Measurements from ENCODE around the gene RAVER1.

Gene RAVER1

DNA sequence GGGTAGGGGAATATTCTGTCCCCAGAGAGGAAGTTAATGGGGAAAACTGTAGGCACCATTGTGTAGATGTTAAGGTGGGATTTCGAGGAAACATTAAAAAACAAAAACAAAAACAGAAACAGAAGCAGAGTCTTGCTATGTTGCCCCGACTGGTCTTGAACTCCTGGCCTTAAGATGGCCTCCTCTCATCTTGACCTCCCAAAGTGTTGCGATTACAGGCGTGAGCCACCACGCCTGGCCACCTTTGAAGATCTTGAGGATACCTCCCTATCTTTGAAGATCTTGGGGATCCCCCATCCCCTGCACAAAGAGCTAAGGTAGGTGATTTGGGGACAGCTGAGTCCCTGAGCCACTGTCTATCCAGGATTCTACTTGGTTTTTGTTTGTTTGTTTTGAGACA is 6.6 kb upstream of the RAVER1 start:
- ATAC-seq, result no peak

DNA sequence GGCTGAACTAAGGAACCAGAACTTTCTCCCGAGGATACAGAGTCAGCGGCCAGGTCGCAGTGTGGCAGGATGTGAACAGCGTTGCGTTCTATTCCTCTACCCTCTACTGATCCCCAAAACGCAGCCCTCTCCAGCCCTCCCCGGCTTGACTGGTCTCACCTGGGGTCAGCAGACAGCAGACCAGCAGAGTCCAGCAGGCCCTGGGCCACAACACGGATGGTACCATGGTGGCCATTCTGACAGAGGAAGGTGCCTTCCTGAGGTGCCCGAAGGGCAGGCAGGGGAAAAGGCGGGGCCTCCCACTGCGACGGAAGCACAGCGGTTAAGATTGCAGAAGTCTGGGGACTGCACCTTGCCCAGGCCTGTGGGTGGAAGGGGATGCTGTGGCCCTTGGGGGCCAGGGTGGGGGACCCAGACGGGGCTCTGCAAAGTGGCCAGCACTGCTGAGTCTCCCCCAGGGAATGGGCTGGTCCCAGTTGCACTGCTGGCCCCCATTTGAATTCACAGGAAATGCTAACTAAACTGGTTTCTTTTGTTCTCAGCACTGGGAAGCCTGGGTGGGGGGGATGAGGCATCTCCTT is 6.1 kb upstream of the RAVER1 start, which contains the start of gene ICAM3:
Gene ICAM3 (minus strand): TSS at position 245 of the 581 bp plus-strand sequence. CDS start 10 bp downstream, at position 235.
- TF ChIP-seq TOX (CRISPR knock-in tag; IDR thresholded peaks at IDR 0.05; ENCODE audit: borderline replicate concordance) (no peak), ZFP30 (CRISPR knock-in tag; IDR thresholded peaks at IDR 0.05) (no peak), RARB (CRISPR knock-in tag; IDR thresholded peaks at IDR 0.05) (no peak), BACH2 (CRISPR knock-in tag; IDR thresholded peaks at IDR 0.05; ENCODE audit: borderline replicate concordance) (no peak), ESRRG (CRISPR knock-in tag; IDR thresholded peaks at IDR 0.05) (no peak), GLIS3 (CRISPR knock-in tag; IDR thresholded peaks at IDR 0.05) (no peak), OSR1 (CRISPR knock-in tag; IDR thresholded peaks at IDR 0.05) (no peak), ZFP3 (CRISPR knock-in tag; IDR thresholded peaks at IDR 0.05) (no peak), TCF4 (CRISPR knock-in tag; IDR thresholded peaks at IDR 0.05; ENCODE audit: borderline replicate concordance) (no peak), CSDC2 (CRISPR knock-in tag; IDR thresholded peaks at IDR 0.05) (no peak), ZNF8 (CRISPR knock-in tag; IDR thresholded peaks at IDR 0.05) (no peak), ISL1 (CRISPR knock-in tag; IDR thresholded peaks at IDR 0.05) (no peak), ZNF565 (CRISPR knock-in tag; conservative IDR thresholded peaks at IDR 0.05; ENCODE audit: low read depth) (no peak), ZC3H10 (CRISPR knock-in tag; IDR thresholded peaks at IDR 0.05) (no peak), SNAI2 (CRISPR knock-in tag; IDR thresholded peaks at IDR 0.05) (no peak)
- TF ChIP-seq, protein P1, sequence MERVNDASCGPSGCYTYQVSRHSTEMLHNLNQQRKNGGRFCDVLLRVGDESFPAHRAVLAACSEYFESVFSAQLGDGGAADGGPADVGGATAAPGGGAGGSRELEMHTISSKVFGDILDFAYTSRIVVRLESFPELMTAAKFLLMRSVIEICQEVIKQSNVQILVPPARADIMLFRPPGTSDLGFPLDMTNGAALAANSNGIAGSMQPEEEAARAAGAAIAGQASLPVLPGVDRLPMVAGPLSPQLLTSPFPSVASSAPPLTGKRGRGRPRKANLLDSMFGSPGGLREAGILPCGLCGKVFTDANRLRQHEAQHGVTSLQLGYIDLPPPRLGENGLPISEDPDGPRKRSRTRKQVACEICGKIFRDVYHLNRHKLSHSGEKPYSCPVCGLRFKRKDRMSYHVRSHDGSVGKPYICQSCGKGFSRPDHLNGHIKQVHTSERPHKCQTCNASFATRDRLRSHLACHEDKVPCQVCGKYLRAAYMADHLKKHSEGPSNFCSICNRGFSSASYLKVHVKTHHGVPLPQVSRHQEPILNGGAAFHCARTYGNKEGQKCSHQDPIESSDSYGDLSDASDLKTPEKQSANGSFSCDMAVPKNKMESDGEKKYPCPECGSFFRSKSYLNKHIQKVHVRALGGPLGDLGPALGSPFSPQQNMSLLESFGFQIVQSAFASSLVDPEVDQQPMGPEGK (CRISPR knock-in tag; IDR thresholded peaks at IDR 0.05; ENCODE audit: borderline replicate concordance), result no peak
- TF ChIP-seq, protein P2, sequence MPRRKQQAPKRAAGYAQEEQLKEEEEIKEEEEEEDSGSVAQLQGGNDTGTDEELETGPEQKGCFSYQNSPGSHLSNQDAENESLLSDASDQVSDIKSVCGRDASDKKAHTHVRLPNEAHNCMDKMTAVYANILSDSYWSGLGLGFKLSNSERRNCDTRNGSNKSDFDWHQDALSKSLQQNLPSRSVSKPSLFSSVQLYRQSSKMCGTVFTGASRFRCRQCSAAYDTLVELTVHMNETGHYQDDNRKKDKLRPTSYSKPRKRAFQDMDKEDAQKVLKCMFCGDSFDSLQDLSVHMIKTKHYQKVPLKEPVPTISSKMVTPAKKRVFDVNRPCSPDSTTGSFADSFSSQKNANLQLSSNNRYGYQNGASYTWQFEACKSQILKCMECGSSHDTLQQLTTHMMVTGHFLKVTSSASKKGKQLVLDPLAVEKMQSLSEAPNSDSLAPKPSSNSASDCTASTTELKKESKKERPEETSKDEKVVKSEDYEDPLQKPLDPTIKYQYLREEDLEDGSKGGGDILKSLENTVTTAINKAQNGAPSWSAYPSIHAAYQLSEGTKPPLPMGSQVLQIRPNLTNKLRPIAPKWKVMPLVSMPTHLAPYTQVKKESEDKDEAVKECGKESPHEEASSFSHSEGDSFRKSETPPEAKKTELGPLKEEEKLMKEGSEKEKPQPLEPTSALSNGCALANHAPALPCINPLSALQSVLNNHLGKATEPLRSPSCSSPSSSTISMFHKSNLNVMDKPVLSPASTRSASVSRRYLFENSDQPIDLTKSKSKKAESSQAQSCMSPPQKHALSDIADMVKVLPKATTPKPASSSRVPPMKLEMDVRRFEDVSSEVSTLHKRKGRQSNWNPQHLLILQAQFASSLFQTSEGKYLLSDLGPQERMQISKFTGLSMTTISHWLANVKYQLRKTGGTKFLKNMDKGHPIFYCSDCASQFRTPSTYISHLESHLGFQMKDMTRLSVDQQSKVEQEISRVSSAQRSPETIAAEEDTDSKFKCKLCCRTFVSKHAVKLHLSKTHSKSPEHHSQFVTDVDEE (CRISPR knock-in tag; IDR thresholded peaks at IDR 0.05), result no peak
- TF ChIP-seq, protein P3, sequence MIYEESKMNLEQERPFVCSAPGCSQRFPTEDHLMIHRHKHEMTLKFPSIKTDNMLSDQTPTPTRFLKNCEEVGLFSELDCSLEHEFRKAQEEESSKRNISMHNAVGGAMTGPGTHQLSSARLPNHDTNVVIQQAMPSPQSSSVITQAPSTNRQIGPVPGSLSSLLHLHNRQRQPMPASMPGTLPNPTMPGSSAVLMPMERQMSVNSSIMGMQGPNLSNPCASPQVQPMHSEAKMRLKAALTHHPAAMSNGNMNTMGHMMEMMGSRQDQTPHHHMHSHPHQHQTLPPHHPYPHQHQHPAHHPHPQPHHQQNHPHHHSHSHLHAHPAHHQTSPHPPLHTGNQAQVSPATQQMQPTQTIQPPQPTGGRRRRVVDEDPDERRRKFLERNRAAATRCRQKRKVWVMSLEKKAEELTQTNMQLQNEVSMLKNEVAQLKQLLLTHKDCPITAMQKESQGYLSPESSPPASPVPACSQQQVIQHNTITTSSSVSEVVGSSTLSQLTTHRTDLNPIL (CRISPR knock-in tag; IDR thresholded peaks at IDR 0.05; ENCODE audit: low read depth), result no peak
- TF ChIP-seq, protein P4, sequence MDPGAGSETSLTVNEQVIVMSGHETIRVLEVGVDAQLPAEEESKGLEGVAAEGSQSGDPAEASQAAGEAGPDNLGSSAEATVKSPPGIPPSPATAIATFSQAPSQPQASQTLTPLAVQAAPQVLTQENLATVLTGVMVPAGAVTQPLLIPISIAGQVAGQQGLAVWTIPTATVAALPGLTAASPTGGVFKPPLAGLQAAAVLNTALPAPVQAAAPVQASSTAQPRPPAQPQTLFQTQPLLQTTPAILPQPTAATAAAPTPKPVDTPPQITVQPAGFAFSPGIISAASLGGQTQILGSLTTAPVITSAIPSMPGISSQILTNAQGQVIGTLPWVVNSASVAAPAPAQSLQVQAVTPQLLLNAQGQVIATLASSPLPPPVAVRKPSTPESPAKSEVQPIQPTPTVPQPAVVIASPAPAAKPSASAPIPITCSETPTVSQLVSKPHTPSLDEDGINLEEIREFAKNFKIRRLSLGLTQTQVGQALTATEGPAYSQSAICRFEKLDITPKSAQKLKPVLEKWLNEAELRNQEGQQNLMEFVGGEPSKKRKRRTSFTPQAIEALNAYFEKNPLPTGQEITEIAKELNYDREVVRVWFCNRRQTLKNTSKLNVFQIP (CRISPR knock-in tag; IDR thresholded peaks at IDR 0.05; ENCODE audit: borderline replicate concordance, low read depth), result no peak
- ATAC-seq, result no peak

More for the DNA sequence above, 6.6 kb upstream of the RAVER1 start:
- TF ChIP-seq ZFP30 (CRISPR knock-in tag; IDR thresholded peaks at IDR 0.05) (no peak), SNAI2 (CRISPR knock-in tag; IDR thresholded peaks at IDR 0.05) (no peak), ZNF70 (CRISPR knock-in tag; IDR thresholded peaks at IDR 0.05) (no peak), CSDC2 (CRISPR knock-in tag; IDR thresholded peaks at IDR 0.05) (no peak), PPARA (CRISPR knock-in tag; IDR thresholded peaks at IDR 0.05; ENCODE audit: borderline replicate concordance) (no peak), TCF4 (CRISPR knock-in tag; IDR thresholded peaks at IDR 0.05; ENCODE audit: borderline replicate concordance) (no peak)
- TF ChIP-seq, protein P5, sequence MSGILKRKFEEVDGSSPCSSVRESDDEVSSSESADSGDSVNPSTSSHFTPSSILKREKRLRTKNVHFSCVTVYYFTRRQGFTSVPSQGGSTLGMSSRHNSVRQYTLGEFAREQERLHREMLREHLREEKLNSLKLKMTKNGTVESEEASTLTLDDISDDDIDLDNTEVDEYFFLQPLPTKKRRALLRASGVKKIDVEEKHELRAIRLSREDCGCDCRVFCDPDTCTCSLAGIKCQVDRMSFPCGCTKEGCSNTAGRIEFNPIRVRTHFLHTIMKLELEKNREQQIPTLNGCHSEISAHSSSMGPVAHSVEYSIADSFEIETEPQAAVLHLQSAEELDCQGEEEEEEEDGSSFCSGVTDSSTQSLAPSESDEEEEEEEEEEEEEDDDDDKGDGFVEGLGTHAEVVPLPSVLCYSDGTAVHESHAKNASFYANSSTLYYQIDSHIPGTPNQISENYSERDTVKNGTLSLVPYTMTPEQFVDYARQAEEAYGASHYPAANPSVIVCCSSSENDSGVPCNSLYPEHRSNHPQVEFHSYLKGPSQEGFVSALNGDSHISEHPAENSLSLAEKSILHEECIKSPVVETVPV (CRISPR knock-in tag; IDR thresholded peaks at IDR 0.05), result no peak

DNA sequence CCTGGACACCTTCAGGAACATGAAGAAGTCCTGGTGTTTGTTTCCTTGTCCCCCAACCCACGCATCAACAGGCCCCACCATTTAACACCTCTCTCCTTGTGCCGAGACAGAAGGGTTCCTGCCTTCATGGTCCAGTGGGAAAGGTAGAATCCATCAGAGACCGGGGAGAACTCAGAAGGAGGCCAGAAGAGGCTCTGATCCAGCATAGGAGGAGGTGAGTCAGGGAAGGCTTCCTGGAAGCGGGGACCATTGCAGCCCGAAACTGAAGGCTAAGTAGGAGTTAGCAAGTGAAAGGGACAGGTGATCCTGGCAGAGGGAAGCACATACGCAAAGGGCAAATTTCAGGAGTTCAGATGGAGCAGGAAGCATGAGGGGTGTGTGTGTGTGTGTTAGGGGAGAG is 5.6 kb upstream of the RAVER1 start:
- no peak for ATAC-seq
- TF ChIP-seq ZFP30 (CRISPR knock-in tag; IDR thresholded peaks at IDR 0.05) (no peak), PPARA (CRISPR knock-in tag; IDR thresholded peaks at IDR 0.05; ENCODE audit: borderline replicate concordance) (no peak), ZC3H10 (CRISPR knock-in tag; IDR thresholded peaks at IDR 0.05) (no peak), ESRRG (CRISPR knock-in tag; IDR thresholded peaks at IDR 0.05) (no peak), RARB (CRISPR knock-in tag; IDR thresholded peaks at IDR 0.05) (no peak)
- TF ChIP-seq, protein P4 (CRISPR knock-in tag; IDR thresholded peaks at IDR 0.05; ENCODE audit: borderline replicate concordance, low read depth), result no peak
- TF ChIP-seq, protein P2 (CRISPR knock-in tag; IDR thresholded peaks at IDR 0.05), result no peak
- TF ChIP-seq, protein P3 (CRISPR knock-in tag; IDR thresholded peaks at IDR 0.05; ENCODE audit: low read depth), result no peak
